ENCODE measurements around the gene COASY.

Gene COASY

DNA sequence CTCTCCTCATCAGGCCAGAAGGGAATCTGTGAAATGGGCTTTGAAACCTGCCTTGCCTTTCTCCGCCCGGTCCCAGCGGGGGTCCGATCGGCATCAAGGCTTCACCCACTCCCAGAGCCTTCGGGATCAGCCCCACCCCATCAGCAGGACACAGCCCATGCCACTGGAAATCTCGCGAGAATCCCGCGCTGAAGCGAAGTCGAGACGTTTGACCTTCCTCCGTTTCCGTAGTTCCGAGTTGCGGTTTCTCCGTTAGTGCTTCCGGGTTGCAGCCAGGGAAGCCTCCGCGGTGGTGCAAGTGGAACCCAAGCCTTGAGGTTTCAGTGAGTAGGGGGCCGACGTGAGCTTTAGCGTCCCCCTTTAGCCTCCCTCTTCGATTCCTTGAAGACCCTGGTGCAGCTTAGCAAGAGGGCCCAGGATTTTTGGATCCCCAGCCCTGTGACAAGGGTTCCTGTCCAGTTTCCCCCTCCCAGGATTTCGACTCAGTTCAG, at the start of gene COASY:
COASY (plus strand) TSS at position 252 of the 491 bp plus-strand sequence. CDS start 475 bp downstream, outside the sequence.
- peak; percentile 84 for DNase-seq (ENCODE audit: low read depth)

DNA sequence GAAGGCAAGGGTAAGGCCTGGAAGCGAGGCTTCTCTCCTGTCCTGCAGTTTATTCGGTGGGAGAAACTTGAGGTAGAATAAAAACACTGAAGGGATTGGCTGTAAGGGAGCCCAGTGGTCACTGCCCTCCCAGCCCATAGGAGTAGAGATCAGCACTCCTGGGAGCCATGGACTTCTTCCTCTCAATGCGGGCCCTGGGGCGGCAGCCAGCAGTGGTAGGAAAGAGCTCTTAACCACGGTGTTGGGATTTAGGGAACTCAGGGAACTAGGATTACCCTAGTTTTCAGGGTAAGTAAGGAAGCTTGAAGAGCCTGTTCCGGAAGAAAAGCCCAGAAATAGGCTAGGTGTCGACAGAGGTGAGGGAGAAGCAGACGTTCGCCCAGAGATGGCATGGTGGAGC, 49.7 kb upstream of the COASY start:
- no peak for DNase-seq (ENCODE audit: low read depth)

DNA sequence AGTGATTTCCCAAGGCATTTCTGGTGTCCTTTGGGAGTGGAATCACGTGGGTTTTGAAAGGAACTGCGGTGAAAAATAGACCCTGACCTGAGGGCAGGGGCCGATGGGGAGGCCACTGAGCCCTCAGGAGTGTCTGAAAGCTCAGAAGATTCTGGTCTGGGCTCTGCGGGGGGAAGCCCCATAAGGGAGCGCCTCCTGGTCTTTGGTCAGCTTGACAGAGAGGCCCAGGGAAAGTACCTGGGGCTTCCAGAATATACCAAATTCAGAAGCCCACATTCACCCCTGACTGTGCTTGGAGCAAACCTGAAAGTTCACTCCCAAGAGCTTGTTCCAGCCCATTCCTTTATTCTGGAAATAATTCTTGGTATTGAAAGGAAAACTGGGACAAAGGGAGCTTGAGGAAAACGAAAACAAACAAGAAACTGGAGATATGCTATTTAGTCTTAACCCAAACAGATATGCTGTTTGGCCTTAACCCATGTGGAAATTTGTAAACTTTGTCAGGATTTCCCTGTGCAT, 49.2 kb upstream of the COASY start:
- no peak for DNase-seq (ENCODE audit: low read depth)

DNA sequence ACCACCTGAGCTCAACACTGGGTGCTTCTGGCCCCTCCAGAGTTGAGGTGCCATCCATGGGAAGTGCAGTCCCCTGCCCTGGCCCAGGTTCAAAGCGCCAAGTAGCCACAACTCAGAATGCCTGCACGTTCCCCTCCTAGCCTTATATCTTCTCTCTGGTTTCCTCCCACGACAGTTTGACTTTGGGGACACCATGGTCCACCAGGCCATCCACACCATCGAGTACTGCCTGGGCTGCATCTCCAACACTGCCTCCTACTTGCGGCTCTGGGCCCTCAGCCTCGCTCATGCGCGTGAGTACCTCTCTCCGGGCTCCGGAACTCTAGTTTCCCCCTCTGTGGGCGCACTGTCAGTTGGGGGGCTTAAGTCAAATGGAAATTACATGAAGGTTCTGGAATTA, 48.3 kb upstream of the COASY start:
- no peak for DNase-seq (ENCODE audit: low read depth)

DNA sequence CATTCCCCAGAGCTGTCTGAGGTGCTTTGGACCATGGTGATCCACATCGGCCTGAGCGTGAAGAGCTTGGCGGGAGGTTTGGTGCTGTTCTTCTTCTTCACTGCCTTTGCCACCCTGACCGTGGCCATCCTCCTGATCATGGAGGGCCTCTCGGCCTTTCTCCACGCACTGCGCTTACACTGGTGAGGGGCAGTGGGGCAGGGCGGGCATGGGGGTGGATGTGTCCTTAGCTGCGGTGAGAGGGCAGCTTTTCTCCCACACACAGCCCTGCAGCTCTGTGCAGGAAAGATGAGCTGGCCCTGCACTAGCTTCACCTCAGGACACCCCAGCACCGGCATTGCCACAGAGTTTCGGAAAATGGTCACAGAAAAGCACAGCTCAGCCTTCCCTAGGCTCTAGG, 47.7 kb upstream of the COASY start:
- DNase-seq (ENCODE audit: low read depth) = no peak

DNA sequence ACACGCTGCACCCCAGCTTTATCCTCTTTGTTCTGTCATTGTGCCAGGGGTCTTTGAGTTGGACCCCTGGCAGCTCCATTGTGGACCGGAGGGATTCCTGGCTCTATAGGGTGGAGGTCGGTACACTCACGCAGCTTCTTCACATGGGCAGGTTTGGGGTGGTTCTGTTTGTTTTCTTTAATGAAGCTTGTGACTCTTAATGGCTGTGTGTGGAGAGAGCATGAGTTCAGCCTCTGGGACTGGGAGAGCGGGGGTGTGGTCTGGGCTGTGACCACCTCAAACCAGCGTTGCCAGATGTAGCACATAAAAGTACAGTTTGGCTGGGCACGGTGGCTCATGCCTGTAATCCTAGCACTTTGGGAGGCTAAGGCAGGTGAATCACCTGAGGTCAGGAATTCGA, 47.1 kb upstream of the COASY start:
- no peak for DNase-seq (ENCODE audit: low read depth)

DNA sequence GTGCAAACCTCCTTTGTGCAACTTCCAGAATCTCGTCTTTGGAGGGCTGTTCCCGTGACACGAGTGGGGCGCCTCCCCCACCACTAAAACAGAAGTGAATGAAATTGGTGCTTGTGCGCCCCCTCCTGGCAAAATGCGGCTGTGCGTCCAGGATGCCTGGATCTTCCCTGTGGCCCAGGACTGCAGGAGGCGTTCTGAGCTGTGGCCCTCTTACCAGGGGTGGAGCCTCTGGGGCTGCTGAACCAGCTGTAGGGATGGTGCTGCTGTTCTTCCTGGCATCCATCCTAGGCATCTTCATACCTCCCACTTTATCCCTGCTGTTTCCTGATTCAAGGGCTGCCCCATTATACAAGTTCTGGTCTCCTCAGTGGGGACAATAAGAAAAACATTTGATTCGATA, 44.4 kb upstream of the COASY start:
- peak; percentile 78 for DNase-seq (ENCODE audit: low read depth)

DNA sequence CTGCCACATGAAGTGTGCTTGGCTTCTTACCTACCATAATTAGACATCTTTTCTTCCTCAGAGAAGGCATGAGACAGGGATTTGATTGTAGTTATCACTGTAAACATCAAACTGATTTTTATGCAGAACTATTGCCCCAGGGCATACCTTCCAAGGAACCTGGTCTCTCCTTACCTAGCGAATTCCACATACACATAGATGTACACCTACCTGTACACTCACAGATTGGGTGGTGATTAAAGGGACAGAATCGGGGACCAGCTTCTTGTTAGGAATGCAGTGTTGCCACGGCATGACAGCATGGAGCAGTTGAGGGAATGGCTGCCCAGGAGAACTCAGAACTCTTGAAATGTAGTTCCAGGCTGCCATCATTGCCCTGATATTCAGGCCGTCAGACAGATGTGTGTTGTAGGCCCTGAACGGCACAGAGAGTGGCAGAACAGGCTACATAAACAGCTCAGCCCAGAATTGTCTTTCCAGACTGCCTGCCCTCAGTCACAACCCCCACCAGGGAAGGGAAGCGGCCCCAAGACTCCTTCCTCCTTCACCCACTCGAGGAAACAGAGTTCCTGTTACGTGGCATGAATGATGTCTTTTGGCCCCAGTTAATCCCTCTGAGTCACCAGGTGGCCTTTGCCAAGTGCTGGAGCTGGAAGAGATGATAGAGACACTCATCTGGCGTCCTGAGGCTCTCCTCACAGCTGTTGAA, 43.7 kb upstream of the COASY start:
- DNase-seq (ENCODE audit: low read depth) = no peak

DNA sequence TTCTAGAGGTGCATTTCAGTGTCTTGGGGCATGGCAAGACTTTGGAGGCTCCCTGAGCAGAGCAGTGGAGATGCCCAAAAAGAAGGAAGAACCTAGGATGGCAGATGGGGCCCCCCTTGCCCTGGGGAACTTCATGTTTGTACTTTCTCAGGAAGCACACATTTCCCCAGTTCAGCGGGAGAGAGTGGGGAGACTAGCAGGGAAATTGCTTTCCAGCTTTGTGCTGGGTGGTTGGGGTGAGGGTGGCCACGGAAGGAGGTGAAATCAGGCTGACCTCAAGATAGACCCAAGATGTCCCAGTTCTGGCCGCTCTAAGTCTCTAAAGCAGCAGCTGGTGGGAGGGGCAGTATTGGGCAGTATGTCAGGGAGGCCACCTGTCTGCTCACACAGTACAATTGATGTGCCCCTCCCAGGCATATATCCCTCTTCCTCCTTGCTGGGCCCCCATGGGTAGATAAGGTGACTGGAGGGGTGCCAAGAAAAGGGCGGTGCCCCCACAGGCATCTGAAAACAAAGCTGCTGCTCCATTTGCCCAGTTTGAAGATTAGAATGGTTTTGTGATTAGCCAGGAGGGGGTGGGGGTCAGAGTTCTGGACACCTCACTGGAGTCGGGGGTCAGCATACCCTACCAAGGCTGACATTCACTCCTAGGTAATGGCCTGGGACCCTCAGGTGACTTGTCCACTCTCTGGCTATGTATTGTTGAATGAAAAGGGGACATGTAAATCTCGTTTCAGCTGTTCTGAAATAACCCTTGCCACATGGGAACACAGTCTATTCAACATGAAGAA, 43.0 kb upstream of the COASY start:
- no peak for DNase-seq (ENCODE audit: low read depth)

DNA sequence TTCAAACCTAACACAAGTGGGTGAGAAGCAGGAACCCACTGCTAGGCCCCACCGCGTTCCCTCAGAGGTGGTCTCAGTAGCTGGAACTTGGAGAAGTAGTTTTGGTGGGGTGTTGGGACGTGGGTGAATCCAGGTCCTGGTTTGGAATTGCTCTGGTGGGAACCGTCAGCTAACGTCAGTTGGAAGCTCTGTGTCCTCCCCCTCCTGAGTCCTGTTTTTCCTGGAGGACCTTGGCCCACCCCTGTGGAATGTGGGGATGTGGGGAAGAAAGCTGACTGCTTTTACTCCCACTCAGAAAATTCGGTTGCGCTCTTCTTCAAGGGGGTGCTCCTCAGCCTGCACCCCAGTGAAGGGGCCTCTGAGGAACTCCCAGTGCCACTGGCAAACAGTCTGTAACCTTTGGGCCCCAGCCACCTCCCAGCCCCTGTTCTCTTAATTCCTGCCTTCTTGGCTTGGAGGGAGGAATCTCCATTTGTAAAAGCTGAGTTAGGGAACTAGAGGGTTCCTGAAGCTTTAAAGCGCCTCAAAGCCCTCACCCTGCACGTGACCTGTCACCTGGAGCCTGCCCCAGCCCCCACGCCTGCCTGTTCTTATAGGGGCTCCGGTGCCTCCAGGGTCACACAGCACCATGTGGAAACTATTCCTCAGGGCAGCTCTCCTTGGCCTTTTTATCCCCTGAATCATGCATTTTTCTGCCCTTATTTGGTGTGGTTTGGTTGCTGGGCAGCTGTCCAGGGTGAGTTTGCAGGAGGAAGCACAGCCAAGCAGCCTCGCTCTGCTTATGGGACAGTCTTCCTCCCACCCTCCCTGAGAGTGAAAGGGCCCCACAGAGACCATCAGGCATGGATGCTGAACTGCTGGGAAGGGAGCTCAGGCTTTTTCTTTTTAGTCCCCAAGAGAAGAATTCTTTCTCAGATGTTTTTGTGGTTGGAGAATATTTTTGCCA, 42.1 kb upstream of the COASY start:
- DNase-seq (ENCODE audit: low read depth) = no peak

DNA sequence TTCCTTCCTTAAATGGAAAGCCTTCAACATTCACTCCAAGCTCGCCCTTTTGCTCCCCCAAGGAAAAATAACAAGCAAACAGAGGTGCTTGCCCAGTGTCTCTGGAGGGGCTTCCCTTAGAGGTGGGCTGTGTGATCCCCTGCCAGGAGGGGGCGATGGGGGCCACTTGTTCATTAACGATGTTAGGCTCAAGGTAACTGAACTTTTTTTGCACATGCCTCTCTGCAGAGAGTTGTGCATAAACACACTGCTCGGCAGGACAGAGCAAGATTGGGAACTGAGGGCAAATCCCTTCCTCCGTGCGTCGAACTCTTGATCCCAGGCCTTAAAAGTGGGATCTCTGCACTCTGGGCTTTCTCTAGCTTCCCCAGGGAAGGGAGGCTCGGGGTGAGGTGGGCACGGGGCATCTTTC, 41.4 kb upstream of the COASY start:
- no peak for DNase-seq (ENCODE audit: low read depth)

DNA sequence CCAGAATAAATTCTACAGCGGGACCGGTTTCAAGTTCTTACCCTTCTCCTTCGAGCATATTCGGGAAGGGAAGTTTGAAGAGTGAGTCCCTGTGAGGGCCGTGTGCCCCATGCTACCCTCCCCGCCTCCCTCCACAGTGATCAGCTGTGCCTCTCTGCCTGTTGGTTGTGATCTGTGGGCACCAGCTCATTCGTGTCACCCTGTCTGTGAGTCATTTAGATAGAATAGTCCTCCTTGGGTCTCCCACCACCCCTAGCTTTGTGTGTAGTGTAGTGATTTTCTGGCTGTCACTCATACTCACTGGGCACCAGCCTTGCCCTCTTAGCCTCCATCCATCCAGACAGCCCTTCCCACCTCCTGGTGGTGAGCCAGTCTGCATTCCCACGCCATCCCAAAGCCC, 40.9 kb upstream of the COASY start:
- DNase-seq (ENCODE audit: low read depth) = no peak

DNA sequence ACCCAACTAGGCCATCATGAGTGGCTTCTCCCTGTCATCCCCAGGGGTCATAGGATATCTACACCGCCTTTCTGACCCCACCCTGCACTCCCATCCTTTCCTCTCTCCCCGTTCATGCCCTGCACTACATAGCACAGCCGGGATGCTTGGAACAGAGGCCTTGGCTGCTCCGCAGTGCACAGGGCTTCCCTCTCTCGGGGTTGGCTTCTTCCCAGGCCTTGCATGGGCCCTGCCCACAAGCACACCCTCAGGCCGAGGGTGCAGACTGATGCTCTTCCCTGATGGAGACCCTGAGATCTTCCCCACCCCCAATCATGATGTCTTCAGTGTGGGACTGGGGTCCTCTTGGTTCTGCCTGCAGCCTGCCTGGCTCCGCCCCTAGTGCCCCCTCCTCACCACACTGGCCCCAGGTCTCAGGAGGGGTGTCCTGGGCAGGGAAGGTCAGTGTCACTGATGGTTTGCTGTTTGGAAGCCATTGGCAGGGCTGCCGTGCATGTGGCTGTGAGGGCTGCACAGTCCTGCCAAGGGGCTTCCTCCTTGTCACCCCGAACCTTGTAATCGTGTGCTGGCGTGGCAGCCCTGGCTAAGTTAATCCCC, 40.2 kb upstream of the COASY start:
- DNase-seq (ENCODE audit: low read depth) = no peak

DNA sequence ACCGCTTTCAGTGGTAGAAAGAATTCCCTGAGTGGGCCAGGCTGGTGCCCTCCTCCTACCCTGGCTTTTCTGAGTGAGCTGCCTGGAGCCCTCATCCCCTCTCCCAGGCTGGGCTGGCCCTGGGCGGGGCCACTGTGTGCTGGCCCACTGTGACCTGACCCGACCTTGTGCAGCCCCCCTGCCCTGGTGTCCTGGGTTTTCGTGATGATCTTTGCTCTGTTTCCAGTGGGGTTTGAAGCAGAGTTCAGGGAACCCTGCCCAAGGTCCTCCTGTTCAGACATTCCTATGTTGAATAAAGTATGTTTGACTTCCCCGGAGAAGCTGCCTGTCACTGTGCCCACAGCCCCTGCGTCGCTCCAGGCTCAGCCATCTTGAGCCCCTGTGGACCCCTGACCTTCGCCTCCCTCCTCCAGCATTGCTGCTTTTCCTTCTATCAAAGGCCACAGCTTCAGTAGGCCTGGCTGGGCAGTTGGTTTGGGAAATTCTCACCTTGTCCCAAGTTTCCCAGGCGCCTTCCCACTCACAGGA, 39.6 kb upstream of the COASY start:
- DNase-seq (ENCODE audit: low read depth) = no peak

DNA sequence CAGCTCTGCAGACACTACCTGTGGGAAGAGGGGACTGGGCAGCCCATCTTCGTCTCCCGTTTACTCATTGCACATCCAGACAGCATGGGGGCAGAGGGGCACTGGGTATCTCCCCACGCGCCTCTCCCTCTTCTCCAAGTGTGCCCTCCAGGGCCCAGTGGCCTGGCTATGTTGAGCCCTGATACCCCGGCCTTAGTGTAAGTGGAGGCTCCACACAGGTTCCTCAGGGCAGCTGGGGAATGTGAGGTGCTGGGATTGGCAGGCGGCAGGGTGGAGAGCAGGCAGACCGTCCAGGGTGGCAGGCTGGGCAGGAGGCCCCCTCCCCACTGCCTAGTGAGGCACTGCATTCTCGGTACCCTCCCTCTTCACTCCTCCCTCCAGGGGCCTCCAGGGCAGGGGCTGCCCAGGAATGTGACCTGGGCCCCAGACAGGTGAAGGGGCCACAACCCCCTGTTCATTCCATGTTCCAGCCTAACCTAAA, 39.1 kb upstream of the COASY start:
- DNase-seq (ENCODE audit: low read depth) = no peak

DNA sequence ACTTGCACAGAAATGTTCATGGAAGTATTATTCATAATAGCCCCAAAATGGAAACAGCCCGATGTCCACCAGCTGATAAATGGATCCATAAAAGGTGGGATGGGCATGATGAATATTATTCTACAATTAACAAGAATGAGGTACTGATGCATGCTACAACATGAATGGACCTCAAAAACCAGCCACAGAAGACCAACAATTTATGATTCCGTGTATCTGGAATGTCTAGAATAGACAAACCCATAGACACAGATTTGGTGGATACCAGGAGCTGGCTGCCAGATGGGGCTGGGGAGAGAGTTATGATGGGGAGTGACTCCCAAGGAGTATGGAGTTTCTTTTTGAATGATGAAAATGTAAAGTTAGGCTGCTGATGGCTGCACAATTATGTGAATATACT, 36.7 kb upstream of the COASY start:
- DNase-seq (ENCODE audit: low read depth) = no peak

DNA sequence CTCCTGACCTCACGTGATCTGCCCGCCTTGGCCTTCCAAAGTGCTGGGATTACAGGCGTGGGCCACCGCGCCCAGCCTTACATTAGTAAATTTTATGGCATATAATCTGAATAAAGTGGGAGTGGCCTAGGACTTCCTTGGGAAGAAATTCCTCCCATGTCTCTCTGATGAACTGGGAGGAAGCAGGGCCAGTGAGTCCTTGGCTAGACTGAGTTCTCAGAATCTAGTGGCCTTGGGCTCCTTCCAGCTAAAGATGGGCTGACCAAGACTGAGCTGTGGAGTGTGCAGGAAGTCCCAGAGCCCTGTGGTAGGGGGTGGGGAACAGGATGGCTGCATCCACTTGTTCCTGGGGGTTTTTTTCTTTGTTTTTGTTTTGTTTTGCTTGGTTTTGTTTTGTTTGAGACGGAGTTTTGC, 35.9 kb upstream of the COASY start:
- no peak for DNase-seq (ENCODE audit: low read depth)

DNA sequence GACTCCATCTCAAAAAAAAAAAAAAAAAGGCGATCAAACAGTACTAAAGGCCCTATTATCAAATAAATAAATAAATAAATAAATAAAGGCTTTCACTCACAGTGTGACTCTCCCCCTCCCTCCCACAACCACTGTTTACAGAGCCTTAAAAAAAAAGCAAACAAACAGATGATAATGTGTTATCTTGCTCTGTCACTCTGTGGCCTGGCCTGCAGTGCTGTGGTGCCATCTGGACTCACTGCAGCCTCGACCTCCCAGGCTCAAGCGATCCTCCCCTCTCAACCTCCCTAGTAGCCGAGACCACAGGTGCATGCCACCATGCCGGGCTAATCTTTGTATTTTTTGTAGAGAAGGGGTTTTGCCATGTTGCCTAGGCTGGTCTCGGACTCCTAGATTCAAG, 34.0 kb upstream of the COASY start:
- DNase-seq (ENCODE audit: low read depth) = no peak

DNA sequence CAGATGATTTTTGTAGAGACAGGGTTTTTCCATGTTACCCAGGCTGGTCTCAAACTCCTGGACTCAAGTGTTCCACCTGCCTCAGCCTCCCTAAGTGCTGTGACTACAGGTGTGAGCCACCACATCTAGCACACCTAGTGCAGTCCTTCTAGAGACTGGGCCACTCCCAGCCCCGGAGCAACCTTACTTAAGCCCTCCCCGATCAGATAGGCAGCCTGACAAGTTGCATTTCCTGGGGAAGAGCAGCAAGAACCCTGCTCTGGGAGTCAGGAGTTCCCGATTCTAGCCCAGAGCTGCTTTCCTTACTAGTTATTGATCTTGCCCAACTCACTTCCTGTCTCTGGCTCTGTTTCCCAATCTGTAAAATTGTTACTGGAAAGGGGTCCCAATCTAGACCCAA, 32.9 kb upstream of the COASY start:
- no peak for DNase-seq (ENCODE audit: low read depth)

DNA sequence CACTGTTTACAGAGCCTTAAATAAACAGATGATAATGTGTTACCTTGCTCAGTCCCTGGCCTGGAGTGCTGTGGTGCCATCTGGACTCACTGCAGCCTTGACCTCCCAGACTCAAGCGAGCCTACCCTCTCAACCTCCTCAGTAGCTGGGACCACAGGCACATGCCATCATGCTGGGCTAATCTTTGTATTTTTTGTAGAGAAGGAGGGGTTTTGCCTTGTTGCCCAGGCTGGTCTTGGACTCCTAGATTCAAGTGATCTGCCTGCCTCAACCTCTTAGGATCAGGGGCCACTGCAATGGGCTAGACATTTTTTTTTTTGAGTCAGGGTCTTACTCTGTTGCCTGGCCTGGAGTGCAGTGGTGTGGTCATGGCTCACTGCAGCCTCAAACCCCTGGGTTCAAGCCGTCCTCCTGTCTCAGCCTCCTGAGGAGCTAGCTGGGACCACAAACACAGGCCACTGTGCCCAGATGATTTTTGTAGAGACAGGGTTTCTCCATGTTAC, 30.9 kb upstream of the COASY start:
- no peak for DNase-seq (ENCODE audit: low read depth)
